ENCODE data around the gene WDR35.
"Not testable (repeated sequence)": the region's sequence is repeated elsewhere in the genome, so short reads cannot be mapped to it uniquely, and the experiment has no call there.

Gene WDR35

DNA sequence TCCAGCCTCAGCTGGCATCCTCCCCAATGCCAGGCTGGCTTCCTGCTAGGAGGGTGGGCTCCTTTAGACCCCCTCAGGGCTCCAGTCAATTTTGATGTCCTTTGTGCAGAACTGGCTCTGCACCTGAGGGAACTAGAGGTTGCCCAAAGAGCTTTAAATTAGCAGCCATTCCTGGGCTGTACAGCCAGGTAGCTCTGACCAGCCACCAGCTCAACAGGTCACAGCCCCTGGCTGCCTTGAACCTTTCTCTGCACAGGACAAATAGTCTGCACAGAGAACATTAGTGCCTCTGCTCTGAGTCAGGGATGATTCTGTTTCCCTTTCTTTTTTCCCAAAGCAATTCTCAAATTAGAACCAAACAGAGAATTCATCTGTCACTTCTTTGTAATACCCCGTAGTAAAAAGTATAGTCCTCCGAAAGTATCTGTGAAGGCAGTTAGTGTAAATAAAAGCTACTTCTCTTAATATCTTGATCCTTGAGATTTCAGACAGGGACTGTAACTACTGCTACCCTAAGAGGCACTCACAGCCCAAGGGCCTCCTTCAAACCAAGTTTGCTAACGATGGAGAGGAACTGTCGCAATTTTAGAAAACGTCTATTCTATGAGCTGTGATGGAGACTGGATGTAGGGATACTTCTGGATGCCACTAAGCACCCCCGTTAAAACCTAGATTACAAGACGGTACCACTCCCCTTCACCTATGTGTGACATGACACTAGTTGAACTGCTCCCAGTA is 91.1 kb downstream of the WDR35 start:
- H3K4me3 ChIP-seq (ENCODE audit: low read depth, low read length) = peak overlapping the region; percentile 7; the same call in 1 of the 2 replicates
- no peak for DNase-seq (ENCODE audit: low read depth)
- TF ChIP-seq, protein P1, sequence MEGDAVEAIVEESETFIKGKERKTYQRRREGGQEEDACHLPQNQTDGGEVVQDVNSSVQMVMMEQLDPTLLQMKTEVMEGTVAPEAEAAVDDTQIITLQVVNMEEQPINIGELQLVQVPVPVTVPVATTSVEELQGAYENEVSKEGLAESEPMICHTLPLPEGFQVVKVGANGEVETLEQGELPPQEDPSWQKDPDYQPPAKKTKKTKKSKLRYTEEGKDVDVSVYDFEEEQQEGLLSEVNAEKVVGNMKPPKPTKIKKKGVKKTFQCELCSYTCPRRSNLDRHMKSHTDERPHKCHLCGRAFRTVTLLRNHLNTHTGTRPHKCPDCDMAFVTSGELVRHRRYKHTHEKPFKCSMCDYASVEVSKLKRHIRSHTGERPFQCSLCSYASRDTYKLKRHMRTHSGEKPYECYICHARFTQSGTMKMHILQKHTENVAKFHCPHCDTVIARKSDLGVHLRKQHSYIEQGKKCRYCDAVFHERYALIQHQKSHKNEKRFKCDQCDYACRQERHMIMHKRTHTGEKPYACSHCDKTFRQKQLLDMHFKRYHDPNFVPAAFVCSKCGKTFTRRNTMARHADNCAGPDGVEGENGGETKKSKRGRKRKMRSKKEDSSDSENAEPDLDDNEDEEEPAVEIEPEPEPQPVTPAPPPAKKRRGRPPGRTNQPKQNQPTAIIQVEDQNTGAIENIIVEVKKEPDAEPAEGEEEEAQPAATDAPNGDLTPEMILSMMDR (IDR thresholded peaks at IDR 0.05; ENCODE audit: low read depth, low read length, missing control alignments) = no peak

DNA sequence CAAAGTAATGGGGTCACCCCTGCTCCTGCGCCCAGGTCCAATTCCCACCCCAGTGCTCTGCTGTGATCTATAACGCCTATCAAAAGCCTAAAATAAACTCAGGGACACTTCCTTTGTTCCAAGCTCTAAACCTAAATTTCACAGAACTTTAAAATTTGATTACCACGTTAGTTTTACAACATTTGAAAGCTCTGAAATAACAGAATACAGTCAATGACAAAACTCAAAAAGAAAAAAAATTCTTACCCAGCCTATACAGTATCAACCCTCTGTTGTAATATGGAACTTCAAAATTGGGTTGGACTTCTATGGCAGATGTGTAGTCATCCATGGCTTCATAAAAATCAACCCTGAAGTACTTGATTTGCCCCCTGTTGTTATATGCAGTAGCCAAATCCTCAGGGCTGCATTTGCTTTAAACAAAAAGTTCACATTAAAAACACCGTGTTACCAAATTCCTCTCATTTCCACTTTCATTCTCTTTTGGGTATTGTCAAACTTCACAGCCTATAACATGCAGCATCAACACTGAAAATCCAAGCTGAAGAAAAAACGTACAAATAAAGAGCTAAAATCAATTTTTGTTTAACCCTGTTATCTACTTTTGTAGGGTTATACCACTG is 92.2 kb downstream of the WDR35 start:
- H3K4me3 ChIP-seq (ENCODE audit: low read depth, low read length) = peak overlapping the region; percentile 33; the same call in 1 of the 2 replicates

DNA sequence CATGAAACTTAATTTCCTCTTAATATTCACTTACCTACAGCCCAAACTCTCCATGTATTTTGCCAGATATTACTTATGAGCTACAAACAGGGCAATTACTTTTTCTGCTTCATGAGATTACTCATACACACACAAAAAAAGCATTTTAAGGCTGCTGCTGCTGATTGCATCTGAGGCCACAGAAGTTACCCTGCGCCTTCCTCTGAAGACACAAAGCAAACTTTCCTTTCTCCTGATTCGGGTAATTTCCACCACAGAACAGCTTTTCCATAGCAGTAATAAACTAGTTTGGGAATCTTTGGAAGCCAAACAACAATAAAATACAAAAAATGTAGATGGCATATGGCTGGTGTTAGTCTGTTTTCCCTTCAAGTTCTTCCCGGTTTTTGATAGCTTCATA is 94.4 kb downstream of the WDR35 start:
- DNase-seq (ENCODE audit: low read depth) = no peak
- TF ChIP-seq, protein P1 (IDR thresholded peaks at IDR 0.05; ENCODE audit: low read depth, low read length, missing control alignments) = no peak
- peak overlapping the region; percentile 45 for H3K4me3 ChIP-seq (ENCODE audit: low read depth, low read length)

More for the DNA sequence above, 92.2 kb downstream of the WDR35 start:
- TF ChIP-seq, protein P1 (IDR thresholded peaks at IDR 0.05; ENCODE audit: low read depth, low read length, missing control alignments) = no peak
- no peak for DNase-seq (ENCODE audit: low read depth)

DNA sequence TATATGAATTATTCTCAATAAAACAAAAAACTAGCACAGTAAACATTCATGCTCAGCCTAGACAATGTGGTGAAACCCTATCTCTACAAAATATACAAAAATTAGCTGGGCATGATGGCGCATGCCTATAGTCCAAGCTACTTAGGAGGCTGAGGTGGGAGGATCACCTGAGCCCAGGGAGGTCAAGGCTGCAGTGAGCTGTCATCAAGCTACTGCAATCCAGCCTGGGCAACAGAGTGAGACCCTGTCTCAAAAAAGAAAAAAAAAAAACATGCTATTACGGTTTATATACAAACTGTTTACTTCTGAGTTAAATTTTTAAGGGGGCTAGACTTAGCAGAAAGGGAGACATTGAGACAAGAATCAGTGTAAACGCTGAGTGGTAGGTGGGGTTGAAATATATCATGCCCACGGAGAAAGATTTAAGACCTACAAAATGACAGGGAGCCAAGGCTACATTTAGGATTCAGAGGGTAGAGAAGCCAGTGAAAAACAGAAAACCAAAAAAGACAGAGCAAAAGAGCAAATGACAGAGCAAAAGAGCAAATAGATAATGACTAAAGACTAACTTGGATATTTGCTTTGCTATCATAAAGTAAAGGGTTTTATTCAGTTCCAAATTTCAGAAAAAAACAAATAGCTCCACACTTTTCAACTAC is 95.6 kb downstream of the WDR35 start:
- H3K4me3 ChIP-seq (ENCODE audit: low read depth, low read length) = no peak overlapping the region; the same call in 1 of the 2 replicates
- DNase-seq (ENCODE audit: low read depth) = no peak
- TF ChIP-seq, protein P1 (IDR thresholded peaks at IDR 0.05; ENCODE audit: low read depth, low read length, missing control alignments) = no peak

DNA sequence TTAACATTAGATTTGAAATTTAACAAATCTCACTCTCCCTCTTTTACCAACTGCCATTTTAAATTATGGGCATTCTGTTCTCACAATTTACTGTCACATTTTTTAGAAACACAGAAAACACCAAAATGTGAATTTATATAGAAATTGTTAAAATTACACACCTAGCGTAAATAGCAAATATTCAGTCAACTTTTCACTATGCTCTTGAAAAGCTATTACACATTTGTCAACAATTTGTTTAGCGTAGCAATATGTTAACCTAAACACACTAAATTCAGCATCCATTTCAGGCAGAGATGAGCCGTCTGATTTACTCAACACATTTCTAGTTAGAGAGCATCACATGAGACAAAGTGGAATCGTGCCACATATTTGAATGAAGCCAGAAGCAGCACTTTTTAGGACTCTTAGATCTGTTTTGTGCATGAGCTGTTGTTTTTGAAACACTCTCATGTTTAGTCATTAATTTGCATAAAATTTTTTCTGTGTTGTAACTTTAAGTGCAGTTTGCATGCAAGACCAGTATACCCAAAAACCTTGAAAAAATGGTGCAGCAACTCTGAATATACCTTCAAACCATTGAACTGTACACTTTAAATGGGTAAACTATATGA is 96.3 kb downstream of the WDR35 start:
- no peak overlapping the region; the same call in 1 of the 2 replicates for H3K4me3 ChIP-seq (ENCODE audit: low read depth, low read length)
- TF ChIP-seq, protein P1 (IDR thresholded peaks at IDR 0.05; ENCODE audit: low read depth, low read length, missing control alignments) = no peak
- DNase-seq (ENCODE audit: low read depth) = peak; percentile 84

DNA sequence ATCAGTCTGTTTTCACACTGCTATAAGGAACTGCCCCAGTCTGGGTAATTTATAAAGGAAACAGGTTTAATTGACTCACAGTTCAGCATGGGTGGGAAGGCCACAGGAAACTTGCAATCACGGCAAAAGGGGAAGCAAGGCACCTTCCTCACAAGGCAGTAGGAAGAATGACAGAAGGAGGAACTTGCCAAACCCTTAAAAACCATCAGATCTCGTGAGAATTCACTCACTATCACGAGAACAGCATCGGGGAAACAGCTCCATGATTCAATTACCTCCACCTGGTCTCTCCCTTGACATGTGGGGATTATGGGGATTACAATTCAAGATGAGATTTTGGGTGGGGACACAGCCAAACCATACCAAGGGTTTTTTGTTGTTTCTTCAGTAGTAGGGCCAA is 97.9 kb downstream of the WDR35 start:
- DNase-seq (ENCODE audit: low read depth) = peak; percentile 51
- not testable (repeated sequence) for H3K4me3 ChIP-seq (ENCODE audit: low read depth, low read length)

DNA sequence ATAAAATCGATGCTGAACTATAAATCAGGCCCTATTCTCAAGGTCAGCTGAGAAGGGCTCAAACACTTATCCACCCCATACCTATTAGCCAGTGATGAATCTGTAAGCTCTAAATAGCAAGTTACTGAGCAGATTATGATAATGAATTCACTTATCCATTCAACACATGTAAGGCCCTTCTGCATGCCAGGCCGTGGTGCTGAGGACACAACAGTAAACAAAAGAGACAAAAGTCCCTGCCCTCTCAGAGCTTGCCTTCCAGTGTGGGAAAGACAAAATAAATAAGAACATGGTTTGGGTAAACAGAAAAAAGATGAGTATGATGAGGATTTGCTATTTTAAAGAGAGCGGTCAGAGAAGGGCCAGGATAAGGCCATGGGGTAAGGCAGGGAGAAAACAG is 99.8 kb downstream of the WDR35 start:
- DNase-seq (ENCODE audit: low read depth) = no peak
- TF ChIP-seq, protein P1 (IDR thresholded peaks at IDR 0.05; ENCODE audit: low read depth, low read length, missing control alignments) = no peak
- H3K4me3 ChIP-seq (ENCODE audit: low read depth, low read length) = no peak overlapping the region
